PC-9 (cell line): Measurements from ENCODE around the gene CCL19. TPM values are rescaled to one million over a fixed set of nuclear protein-coding genes. Genes with fewer than 3 reads are reported as not detected.

ENCODE experiments used
- BruUV-seq: library from RNA; stranded (reverse); fragments of 400-500 nt; replicated peaks from 2 replicates; lab custom pipeline; 2021; lab: Mats Ljungman, UMichigan
- CTCF ChIA-PET: fragments of 300-600 bp; sonication (Branson Sonifier 250); formaldehyde crosslinking; loops from one replicate; lab custom pipeline; 2022; ENCODE audit warnings: antibody characterized with exemption; lab: Charles Lee
- POLR2A ChIA-PET: fragments of 300-600 bp; sonication (Branson Sonifier 250); formaldehyde crosslinking; loops from one replicate; lab custom pipeline; 2022; ENCODE audit warnings: antibody characterized with exemption; ENCODE audit not compliant: unreplicated experiment; lab: Charles Lee
- DNase-seq, 2 experiments: peaks; one replicate each; pipeline versions ENCODE4 v3.0.0 to v3.0.0-alpha.2; 2015 to 2022; ENCODE audit warnings: mixed read lengths in 1 of 2
- H2AFZ ChIP-seq: fragments of 200-600 bp; sonication (generic); 2 replicates; pipeline ENCODE4 v1.8.1; 2017; ENCODE audit warnings: antibody characterized with exemption
- H3F3A ChIP-seq: fragments of 200-600 bp; sonication (generic); 2 replicates; pipeline ENCODE4 v1.8.1; 2017; ENCODE audit warnings: antibody characterized with exemption, mild to moderate bottlenecking, low read depth; ENCODE audit not compliant: insufficient read depth
- H3K27ac ChIP-seq: fragments of 200-600 bp; sonication (generic); 2 replicates; pipeline ENCODE4 v1.6.1; 2016; ENCODE audit warnings: mixed run types
- H3K27me3 ChIP-seq: fragments of 200-600 bp; sonication (generic); 2 replicates; pipeline ENCODE4 v1.6.1; 2016; ENCODE audit warnings: low read depth, mixed run types; ENCODE audit not compliant: insufficient read depth
- H3K36me3 ChIP-seq: fragments of 200-600 bp; sonication (generic); 2 replicates; pipeline ENCODE4 v1.6.1; 2016; ENCODE audit warnings: low read depth, mixed run types
- H3K4me1 ChIP-seq: fragments of 200-600 bp; sonication (generic); replicated peaks from 2 replicates; pipeline ENCODE4 v1.6.1; 2016; ENCODE audit warnings: mixed run types; ENCODE audit not compliant: insufficient read depth
- H3K4me2 ChIP-seq: fragments of 200-600 bp; sonication (generic); 2 replicates; pipeline ENCODE4 v1.6.1; 2017; ENCODE audit warnings: mixed run types
- H3K4me3 ChIP-seq: fragments of 200-600 bp; sonication (generic); 2 replicates; pipeline ENCODE4 v1.6.1; 2016; ENCODE audit warnings: mixed run types
- H3K79me2 ChIP-seq: fragments of 200-600 bp; sonication (generic); 2 replicates; pipeline ENCODE4 v1.6.1; 2017; ENCODE audit warnings: low read depth, mixed run types
- H3K9me2 ChIP-seq: fragments of 200-600 bp; sonication (generic); 2 replicates; pipeline ENCODE4 v1.8.1; 2017; ENCODE audit warnings: mild to moderate bottlenecking; ENCODE audit not compliant: insufficient read depth
- H3K9me3 ChIP-seq: fragments of 200-600 bp; sonication (generic); 2 replicates; pipeline ENCODE4 v1.8.1; 2016; ENCODE audit warnings: low read depth; ENCODE audit not compliant: insufficient read depth
- H4K20me1 ChIP-seq: fragments of 200-600 bp; sonication (generic); 2 replicates; pipeline ENCODE4 v1.8.1; 2017; ENCODE audit not compliant: insufficient read depth
- CTCF ChIP-seq: fragments of 200-600 bp; sonication (generic); conservative IDR thresholded peaks from 2 replicates; pipeline ENCODE4 v1.6.1; 2017; ENCODE audit warnings: mixed run types, antibody characterized with exemption, mild to moderate bottlenecking, moderate library complexity
- EZH2 ChIP-seq: fragments of 200-600 bp; sonication (generic); IDR thresholded peaks from 2 replicates; pipeline ENCODE4 v1.8.0; 2017; ENCODE audit warnings: antibody characterized with exemption, low read depth
- intact Hi-C: fragments of 100-400 bp; cut with micrococcal nuclease; formaldehyde crosslinking; loops from one replicate; pipeline ENCODE4 v1.10.0; 2022; ENCODE audit not compliant: unreplicated experiment
- total RNA-seq: library from RNA; stranded (reverse); gene quantifications from 2 replicates; pipeline ENCODE4 v1.2.3, GENCODE V29; 2021

The CCL19 gene
- total RNA-seq, 1 experiment from 2014 or later, result not detected

GRCh38 chr9:34644766-34645314 lies 46.2 kb downstream of the CCL19 start:
- Histone ChIP-seq H3F3A (peaks cover 8% of the 10 kb centered on the region; the same call in 1 of the 2 replicates), H3K36me3 (no peaks in the 10 kb centered on the region), H3K27me3 (no peaks in the 10 kb centered on the region), H3K9me2 (no peaks in the 10 kb centered on the region), H2AFZ (no peak overlapping the region), H4K20me1 (no peaks in the 10 kb centered on the region; the same call in 1 of the 2 replicates), H3K9me3 (no peaks in the 10 kb centered on the region), H3K4me2 (no peak overlapping the region), H3K4me1 (peaks cover 25% of the 10 kb centered on the region), H3K27ac (no peak overlapping the region), H3K4me3 (no peak overlapping the region), H3K79me2 (peaks cover 10% of the 10 kb centered on the region; the same call in 1 of the 2 replicates)
- CTCF ChIA-PET, result interaction anchor here (0.6 to 0.7 kb wide), 2 partner anchors 18 to 1070 kb away, joined by 3 read pairs; partner anchors contain the start of gene CCL27
- intact Hi-C loops, result no loop called here
- BruUV-seq, result no TSS peak
- TF ChIP-seq EZH2, result no peak
- TF ChIP-seq CTCF, result no peak
- POLR2A ChIA-PET, result no interaction called here
- no peak for DNase-seq

GRCh38 chr9:34642679-34643078 lies 48.4 kb downstream of the CCL19 start:
- H2AFZ ChIP-seq, result no peak overlapping the region
- POLR2A ChIA-PET, result no interaction called here
- H3K4me1 ChIP-seq, result peaks cover 26% of the 10 kb centered on the region
- H3K27ac ChIP-seq, result no peak overlapping the region
- H3K9me2 ChIP-seq, result no peaks in the 10 kb centered on the region
- H3K4me2 ChIP-seq, result no peak overlapping the region
- no peak for DNase-seq
- CTCF ChIA-PET, result no interaction called here
- no peaks in the 10 kb centered on the region; the same call in 1 of the 2 replicates for H4K20me1 ChIP-seq
- BruUV-seq, result no TSS peak
- H3K27me3 ChIP-seq, result no peaks in the 10 kb centered on the region
- no peak overlapping the region for H3K4me3 ChIP-seq
- H3K36me3 ChIP-seq, result no peaks in the 10 kb centered on the region
- peaks cover 13% of the 10 kb centered on the region; the same call in 1 of the 2 replicates for H3F3A ChIP-seq
- H3K79me2 ChIP-seq, result 0 out of 2 replicates have a peak, but pooled peaks cover 4% of the 10 kb centered on the region
- no peak for TF ChIP-seq CTCF
- no peak for TF ChIP-seq EZH2
- intact Hi-C loops, result no loop called here
- no peaks in the 10 kb centered on the region for H3K9me3 ChIP-seq

Other genes with a start within 250 kb of the CCL19 start
- gene FAM219A, start 232.7 kb downstream of the CCL19 start, total RNA-seq, result 12.7 and 15.6 TPM in 2 replicates
- 1.5 and 1.6 TPM in 2 replicates for gene DNAI1, start 232.5 kb downstream of the CCL19 start, total RNA-seq
- gene ENHO, start 168.3 kb downstream of the CCL19 start, total RNA-seq, result not detected in 2 replicates
- gene CNTFR, start 101.6 kb downstream of the CCL19 start, total RNA-seq, result not detected in 2 replicates
- gene RPP25L, start 79.2 kb downstream of the CCL19 start, total RNA-seq, result 15.6 and 19.4 TPM in 2 replicates
- gene DCTN3, start 70.8 kb downstream of the CCL19 start, total RNA-seq, result 47.5 and 57.5 TPM in 2 replicates
- not detected in 2 replicates for gene ARID3C, start 62.2 kb downstream of the CCL19 start, total RNA-seq
- 55.8 and 57.9 TPM in 2 replicates for gene SIGMAR1, start 53.5 kb downstream of the CCL19 start, total RNA-seq
- gene GALT, start 44.6 kb downstream of the CCL19 start, total RNA-seq, result 13.5 and 18.2 TPM in 2 replicates
- gene IL11RA, start 39.1 kb downstream of the CCL19 start, total RNA-seq, result 8.5 and 8.7 TPM in 2 replicates
- gene CCL27, start 28.6 kb downstream of the CCL19 start, total RNA-seq, result 0.44 and 0.98 TPM in 2 replicates
- gene CCL21, start 18.9 kb upstream of the CCL19 start, total RNA-seq, result not detected in 2 replicates